HepG2 (cell line): ENCODE data around the gene PGC.

Experiments used
- CTCF ChIP-seq: sonication (generic); formaldehyde crosslinking; IDR thresholded peaks from 2 replicates; pipeline ENCODE4 v1.5.0; 2020; ENCODE audit warnings: mild to moderate bottlenecking, missing genetic modification reagents, moderate library complexity
- MZF1 ChIP-seq: sonication (generic); formaldehyde crosslinking; IDR thresholded peaks from 2 replicates; pipeline ENCODE4 v1.8.1; 2023; ENCODE audit warnings: mild to moderate bottlenecking, missing genetic modification reagents, borderline replicate concordance
- POLR2A ChIP-seq, 2 experiments: IDR thresholded peaks; 2 replicates each; pipeline ENCODE4 v1.6.1; 2011; ENCODE audit warnings: low read depth in 2 of 2, low read length in 2 of 2, mild to moderate bottlenecking in 1 of 2, moderate library complexity in 1 of 2; ENCODE audit not compliant: insufficient read depth in 1 of 2
- SMAD1 ChIP-seq: sonication (generic); formaldehyde crosslinking; IDR thresholded peaks from 2 replicates; pipeline ENCODE4 v1.4.0; 2020; ENCODE audit warnings: missing genetic modification reagents, low read depth, mild to moderate bottlenecking, borderline replicate concordance

GRCh38 chr6:41694815-41695526, 52.2 kb downstream of the PGC start:
- TF ChIP-seq SMAD1 (CRISPR knock-in tag) (no peak), MZF1 (CRISPR knock-in tag) (no peak), POLR2A (IDR thresholded peaks at IDR 0.05; ENCODE audit: insufficient read depth in 1 of 2, low read depth in 2 of 2, low read length in 2 of 2) (no peak), CTCF (no peak)
